Mammary epithelial cell (primary cell): Measurements from ENCODE around the gene KCNIP1.

Experiments
- CTCF ChIP-seq, 2 donors: IDR thresholded peaks in 1 of 2; conservative IDR thresholded peaks in 1 of 2; 2 replicates each; pipeline ENCODE4 v1.5.1; 2011 to 2012; ENCODE audit warnings: inconsistent platforms in 2 of 2, low read length in 2 of 2, mild to moderate bottlenecking in 2 of 2, control low read depth in 1 of 2, low read depth in 1 of 2; ENCODE audit not compliant: insufficient read depth in 1 of 2; ENCODE audit errors: extremely low read depth in 1 of 2
- EZH2 ChIP-seq: IDR thresholded peaks from 2 replicates; pipeline ENCODE4 v1.6.1; 2012; ENCODE audit warnings: low read length, inconsistent platforms, borderline replicate concordance

- TF ChIP-seq CTCF (conservative IDR thresholded peaks at IDR 0.05 in 1 of 2, IDR thresholded peaks at IDR 0.05 in 1 of 2; ENCODE audit: extremely low read depth in 1 of 2, insufficient read depth in 1 of 2, low read depth in 1 of 2, low read length in 2 of 2) (no peak), EZH2 (no peak)
Measured at GRCh38 chr5:170738840-170739239, 235.0 kb downstream of the KCNIP1 start.
